K562 (cell line): ENCODE data around the gene TRIM65. TPM values are rescaled to one million over a fixed set of nuclear protein-coding genes. Genes with fewer than 3 reads are reported as not detected.

ENCODE experiments used
- ATAC-seq: fragments of 200-7000 bp; cut with Tn5 transposase; 3 replicates; pipeline ENCODE4 v1.9.1; 2020; ENCODE audit warnings: moderate library complexity
- BruUV-seq: library from RNA; stranded (reverse); fragments of 400-500 nt; replicated peaks from 2 replicates; lab custom pipeline; 2021; lab: Mats Ljungman, UMichigan
- CTCF ChIA-PET: fragments of 300-600 bp; formaldehyde crosslinking; extraction: SDS; loops from one replicate; lab custom pipeline; 2021; ENCODE audit warnings: low intra/inter-chr PET ratio; lab: Yijun Ruan, JAX
- POLR2A ChIA-PET: fragments of 300-600, 350-650 bp; sonication (Branson Sonifier 250); formaldehyde crosslinking; extraction: SDS; loops from one replicate; lab custom pipeline; 2021; ENCODE audit warnings: antibody characterized with exemption, inconsistent platforms; lab: Yijun Ruan, JAX
- DNase-seq, 4 experiments: peaks; one replicate each; pipeline versions ENCODE4 v3.0.0 to v3.0.0-alpha.2; 2011 to 2018; ENCODE audit warnings: low spot score in 3 of 4, mixed read lengths in 3 of 4; ENCODE audit errors: extremely low read depth in 1 of 4
- FAIRE-seq: peaks from 2 replicates; lab custom pipeline; 2011; peaks lifted over from hg19 to GRCh38; lab: Jason Lieb, UNC
- H2AFZ ChIP-seq: 2 replicates; pipeline ENCODE4 v1.6.0; 2011; ENCODE audit warnings: low read depth, low read length, control low read depth, inconsistent platforms
- H3K27ac ChIP-seq: fragments of 200-600 bp; 3 replicates; pipeline ENCODE4 v1.8.0; 2011; ENCODE audit warnings: low read depth, mild to moderate bottlenecking, control low read depth, inconsistent platforms, low read length, moderate library complexity, mixed read lengths; ENCODE audit errors: extremely low read depth
- H3K27me3 ChIP-seq, 2 experiments: fragments of 300-600 bp in 1 of 2; 2 replicates in 1 of 2; 3 replicates in 1 of 2; pipeline versions ENCODE4 v1.6.0 to v1.8.0; 2011; ENCODE audit warnings: inconsistent platforms in 2 of 2, low read length in 2 of 2, mild to moderate bottlenecking in 1 of 2, mixed read lengths in 1 of 2, moderate library complexity in 1 of 2; ENCODE audit not compliant: control insufficient read depth in 2 of 2, insufficient read depth in 2 of 2
- H3K36me3 ChIP-seq: fragments of 300-600 bp; 3 replicates; pipeline ENCODE4 v1.8.0; 2011; ENCODE audit warnings: mild to moderate bottlenecking, low read length, inconsistent platforms; ENCODE audit not compliant: control insufficient read depth, insufficient read depth
- H3K4me1 ChIP-seq, 2 experiments: fragments of 200-600 bp in 1 of 2; replicated peaks in 1 of 2; 2 replicates in 1 of 2; 3 replicates in 1 of 2; pipeline versions ENCODE4 v1.5.1 to v1.8.0; 2011; ENCODE audit warnings: inconsistent platforms in 2 of 2, low read length in 2 of 2, mild to moderate bottlenecking in 1 of 2, mixed read lengths in 1 of 2, moderate library complexity in 1 of 2; ENCODE audit not compliant: control insufficient read depth in 2 of 2, insufficient read depth in 2 of 2
- H3K4me2 ChIP-seq: 2 replicates; pipeline ENCODE4 v1.6.1; 2011; ENCODE audit warnings: low read length, control low read depth, inconsistent platforms, mixed read lengths; ENCODE audit not compliant: insufficient read depth
- H3K4me3 ChIP-seq: fragments of 200-600 bp; sonication (generic), shearing (Covaris generic); 2 replicates; pipeline ENCODE4 v1.5.1; 2016; ENCODE audit warnings: control low read depth, inconsistent platforms
- H3K79me2 ChIP-seq: fragments of 200-600 bp; 3 replicates; pipeline ENCODE4 v1.8.0; 2011; ENCODE audit warnings: low read length, inconsistent platforms; ENCODE audit not compliant: control insufficient read depth, insufficient read depth
- H3K9ac ChIP-seq, 2 experiments: 2 replicates each; pipeline versions ENCODE4 v1.6.0 to v1.6.1; 2011; ENCODE audit warnings: low read depth in 2 of 2, low read length in 2 of 2, control low read depth in 1 of 2, inconsistent platforms in 1 of 2, mild to moderate bottlenecking in 1 of 2, mixed read lengths in 1 of 2; ENCODE audit not compliant: insufficient read depth in 1 of 2
- H3K9me1 ChIP-seq: one replicate; pipeline ENCODE4 v1.6.0; 2011; ENCODE audit warnings: inconsistent platforms, mild to moderate bottlenecking, low read length, moderate library complexity; ENCODE audit not compliant: control insufficient read depth, insufficient read depth
- H3K9me3 ChIP-seq: replicated peaks from 2 replicates; pipeline ENCODE4 v1.5.1; 2011; ENCODE audit warnings: low read depth, low read length, inconsistent platforms; ENCODE audit not compliant: control insufficient read depth, insufficient read depth
- H4K20me1 ChIP-seq: replicated peaks from 2 replicates; pipeline ENCODE4 v1.6.1; 2011; ENCODE audit warnings: low read length, inconsistent platforms, mixed read lengths; ENCODE audit not compliant: control insufficient read depth, insufficient read depth
- ASH1L ChIP-seq: fragments of 450-650 bp; IDR thresholded peaks from 2 replicates; pipeline ENCODE4 v1.6.1; 2018; ENCODE audit warnings: borderline replicate concordance, mild to moderate bottlenecking, low read depth; ENCODE audit not compliant: partially characterized antibody
- DACH1 ChIP-seq: fragments of 450-650 bp; IDR thresholded peaks from 2 replicates; pipeline ENCODE4 v1.6.1; 2018; ENCODE audit not compliant: partially characterized antibody
- ESRRA ChIP-seq: fragments of 450-650 bp; IDR thresholded peaks from 2 replicates; pipeline ENCODE4 v1.6.1; 2014; ENCODE audit warnings: low read depth, mild to moderate bottlenecking, moderate library complexity, borderline replicate concordance
- HNRNPL ChIP-seq: fragments of 200-400 bp; formaldehyde crosslinking; IDR thresholded peaks from 2 replicates; pipeline ENCODE4 v1.6.1; 2017; ENCODE audit warnings: low read depth, mild to moderate bottlenecking, low read length
- MIER1 ChIP-seq: fragments of 450-650 bp; IDR thresholded peaks from 2 replicates; pipeline ENCODE4 v1.6.1; 2016; ENCODE audit warnings: antibody characterized with exemption, mild to moderate bottlenecking, low read depth
- POLR2G ChIP-seq: fragments of 200-400 bp; formaldehyde crosslinking; IDR thresholded peaks from 2 replicates; pipeline ENCODE4 v1.6.1; 2017; ENCODE audit warnings: low read depth, mild to moderate bottlenecking, antibody characterized with exemption, low read length, moderate library complexity
- SIRT6 ChIP-seq: IDR thresholded peaks from one replicate; pipeline ENCODE4 v1.6.1; 2012; ENCODE audit warnings: low read depth, mild to moderate bottlenecking, control low read depth, inconsistent platforms, low read length, moderate library complexity
- SREBF1 ChIP-seq: fragments of 150-350 bp; IDR thresholded peaks from 2 replicates; pipeline ENCODE4 v1.6.1; 2014; ENCODE audit warnings: antibody characterized with exemption, low read depth, low read length, borderline replicate concordance
- U2AF1 ChIP-seq: fragments of 200-400 bp; formaldehyde crosslinking; optimal IDR thresholded peaks from 2 replicates; pipeline ENCODE3; 2017; ENCODE audit warnings: mild to moderate bottlenecking, low read depth, low read length, moderate library complexity
- WHSC1 ChIP-seq: IDR thresholded peaks from one replicate; pipeline ENCODE4 v1.6.1; 2012; ENCODE audit warnings: low read length, control low read depth, inconsistent platforms
- ZFX ChIP-seq: sonication (generic); formaldehyde crosslinking; IDR thresholded peaks from 2 replicates; pipeline ENCODE4 v1.8.0; 2022; ENCODE audit warnings: mild to moderate bottlenecking, missing genetic modification reagents, moderate library complexity
- WGBS: fragments of 100-300 bp; shearing (Covaris generic); methylation state at CpG from one replicate; pipeline ENCODE4 v1.1.6; 2016; ENCODE audit warnings: low coverage, mixed read lengths; ENCODE audit not compliant: insufficient coverage; ENCODE audit errors: missing lambda C conversion rate; 5-methylcytosine and 5-hydroxymethylcytosine counted together
- in situ Hi-C: fragments of 300-500 bp; cut with MboI; formaldehyde crosslinking; loops from 4 replicates; pipeline ENCODE4 v1.15.0; 2018; ENCODE audit warnings: inconsistent platforms, mixed read lengths
- intact Hi-C: fragments of 100-400 bp; cut with micrococcal nuclease; formaldehyde crosslinking; loops from 2 replicates; pipeline ENCODE4 v1.14.2; 2022
- polyA plus RNA-seq, 8 experiments: library from polyadenylated mRNA; depleted of rRNA in 4 of 8; stranded (reverse) in 5 of 8; unstranded in 3 of 8; fragments of >200 nt; fragmentation: Nextera tagmentation in 2 of 8; fragmentation: Illumina TruSeq in 1 of 8; extraction: Ambion mirVana in 2 of 8; extraction: Trizol in 1 of 8; gene quantifications; 2 replicates each; pipeline versions ENCODE4 v1.2.1 to v1.2.3, GENCODE V29; 2011 to 2014; ENCODE audit warnings: inconsistent platforms in 1 of 8, missing spikeins in 1 of 8
- total RNA-seq, 7 experiments: library from RNA; depleted of rRNA in 6 of 7; stranded (reverse); fragments of >200 nt in 6 of 7; fragmentation: Illumina TruSeq in 2 of 7; extraction: Trizol in 2 of 7; gene quantifications; 2 replicates each; pipeline versions ENCODE4 v1.2.1 to v1.2.3, GENCODE V29; 2011 to 2021; ENCODE audit warnings: low replicate concordance in 1 of 7
- TF ChIP-seq, protein P1 (sequence below): fragments of 450-650 bp; IDR thresholded peaks from 2 replicates; pipeline ENCODE4 v1.6.1; 2017; ENCODE audit warnings: antibody characterized with exemption
- TF ChIP-seq, protein P2 (sequence below), 2 experiments: fragments of 450-650 bp in 1 of 2; sonication (generic) in 1 of 2; formaldehyde crosslinking in 1 of 2; IDR thresholded peaks in 1 of 2; conservative IDR thresholded peaks in 1 of 2; 2 replicates each; pipeline versions ENCODE4 v1.6.1 to v1.8.1; 2016 to 2023; ENCODE audit warnings: mild to moderate bottlenecking in 2 of 2, moderate library complexity in 2 of 2, inconsistent platforms in 1 of 2, missing genetic modification reagents in 1 of 2
- TF ChIP-seq, protein P3 (sequence below), 2 experiments: fragments of 450-650 bp; IDR thresholded peaks; 2 replicates each; pipeline ENCODE4 v1.6.1; 2018; ENCODE audit warnings: mild to moderate bottlenecking in 2 of 2, low read depth in 1 of 2; ENCODE audit not compliant: partially characterized antibody in 2 of 2

TRIM65 gene
- total and polyA plus RNA-seq, 9 of the 15 experiments (the other 6 are each of a cell fraction or from before 2014, with no cell fraction given), result 2.8 to 45.7 (median 22.9) TPM

DNA sequence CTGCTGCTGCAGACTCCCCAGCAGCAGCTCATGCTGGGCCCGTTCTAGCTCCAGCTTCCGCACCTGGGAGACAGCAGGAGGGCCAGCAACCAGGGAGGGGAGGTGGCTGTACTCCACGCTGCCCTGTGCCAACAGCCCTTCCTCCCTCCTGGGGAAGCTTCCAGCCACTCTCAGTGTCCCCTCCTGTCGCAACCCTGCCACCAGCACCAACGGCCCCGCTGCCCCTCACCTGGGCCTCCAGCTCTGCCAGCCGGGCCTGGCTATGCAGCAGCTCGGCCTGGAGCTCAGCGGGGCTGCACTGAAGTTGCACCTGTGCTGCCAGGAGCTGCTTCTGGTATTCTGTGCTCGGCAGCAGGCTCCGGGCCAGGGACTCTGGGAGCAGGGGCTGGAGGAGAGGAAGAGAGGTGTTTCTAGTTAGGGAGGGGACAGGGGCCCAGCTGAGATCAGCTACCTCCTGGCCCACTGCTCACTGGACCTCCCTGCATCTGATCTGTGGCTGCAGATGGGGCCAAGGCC, 23.4 kb upstream of the TRIM65 start:
- Histone ChIP-seq H3K36me3 (0 out of 3 replicates have a peak, but pooled peaks cover 3% of the 10 kb centered on the region), H3K9me1 (no peaks in the 10 kb centered on the region), H3K27me3 (no peaks in the 10 kb centered on the region), H4K20me1 (no peaks in the 10 kb centered on the region), H3K9me3 (no peaks in the 10 kb centered on the region), H3K4me1 (peaks cover 0 to 39% of the 10 kb centered on the region in 2 experiments; a peak in 2 of 5 replicates), H3K79me2 (no peaks in the 10 kb centered on the region), H2AFZ (no peak overlapping the region), H3K27ac (no peak overlapping the region), H3K4me2 (no peak overlapping the region), H3K9ac (peak overlapping the region in 1 of 2 experiments; percentile 71; a peak in 2 of 4 replicates), H3K4me3 (no peak overlapping the region)
- ChIA-PET POLR2A (interaction anchor here (0.6 to 1.8 kb wide), 6 partner anchors 9 to 134 kb away, joined by 3 to 7 read pairs (median 3); partner anchors contain the start of genes ACOX1, FBF1 and TEN1), CTCF (no interaction called here)
- DNase-seq (no peak), FAIRE-seq (no peak), ATAC-seq (no peak)
- WGBS, result 70% methylated on average over 11 of the region's 11 CpGs
- in situ Hi-C loops, result no loop called here
- BruUV-seq, result no TSS peak
- intact Hi-C loops, result no loop called here
- TF ChIP-seq, protein P1, sequence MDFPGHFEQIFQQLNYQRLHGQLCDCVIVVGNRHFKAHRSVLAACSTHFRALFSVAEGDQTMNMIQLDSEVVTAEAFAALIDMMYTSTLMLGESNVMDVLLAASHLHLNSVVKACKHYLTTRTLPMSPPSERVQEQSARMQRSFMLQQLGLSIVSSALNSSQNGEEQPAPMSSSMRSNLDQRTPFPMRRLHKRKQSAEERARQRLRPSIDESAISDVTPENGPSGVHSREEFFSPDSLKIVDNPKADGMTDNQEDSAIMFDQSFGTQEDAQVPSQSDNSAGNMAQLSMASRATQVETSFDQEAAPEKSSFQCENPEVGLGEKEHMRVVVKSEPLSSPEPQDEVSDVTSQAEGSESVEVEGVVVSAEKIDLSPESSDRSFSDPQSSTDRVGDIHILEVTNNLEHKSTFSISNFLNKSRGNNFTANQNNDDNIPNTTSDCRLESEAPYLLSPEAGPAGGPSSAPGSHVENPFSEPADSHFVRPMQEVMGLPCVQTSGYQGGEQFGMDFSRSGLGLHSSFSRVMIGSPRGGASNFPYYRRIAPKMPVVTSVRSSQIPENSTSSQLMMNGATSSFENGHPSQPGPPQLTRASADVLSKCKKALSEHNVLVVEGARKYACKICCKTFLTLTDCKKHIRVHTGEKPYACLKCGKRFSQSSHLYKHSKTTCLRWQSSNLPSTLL, result no peak
- TF ChIP-seq SIRT6, result no peak
- TF ChIP-seq WHSC1, result no peak
- no peak for TF ChIP-seq SREBF1
- TF ChIP-seq, protein P2, sequence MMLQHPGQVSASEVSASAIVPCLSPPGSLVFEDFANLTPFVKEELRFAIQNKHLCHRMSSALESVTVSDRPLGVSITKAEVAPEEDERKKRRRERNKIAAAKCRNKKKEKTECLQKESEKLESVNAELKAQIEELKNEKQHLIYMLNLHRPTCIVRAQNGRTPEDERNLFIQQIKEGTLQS (IDR thresholded peaks at IDR 0.05), result no peak
- TF ChIP-seq, protein P2 (CRISPR knock-in tag; conservative IDR thresholded peaks at IDR 0.05), result no peak
- TF ChIP-seq DACH1, result no peak
- no peak for TF ChIP-seq POLR2G
- no peak for TF ChIP-seq MIER1
- TF ChIP-seq ESRRA, result no peak
- TF ChIP-seq U2AF1, result no peak
- TF ChIP-seq ASH1L, result no peak
- TF ChIP-seq HNRNPL, result no peak
- TF ChIP-seq ZFX (CRISPR knock-in tag), result no peak
- TF ChIP-seq, protein P3, sequence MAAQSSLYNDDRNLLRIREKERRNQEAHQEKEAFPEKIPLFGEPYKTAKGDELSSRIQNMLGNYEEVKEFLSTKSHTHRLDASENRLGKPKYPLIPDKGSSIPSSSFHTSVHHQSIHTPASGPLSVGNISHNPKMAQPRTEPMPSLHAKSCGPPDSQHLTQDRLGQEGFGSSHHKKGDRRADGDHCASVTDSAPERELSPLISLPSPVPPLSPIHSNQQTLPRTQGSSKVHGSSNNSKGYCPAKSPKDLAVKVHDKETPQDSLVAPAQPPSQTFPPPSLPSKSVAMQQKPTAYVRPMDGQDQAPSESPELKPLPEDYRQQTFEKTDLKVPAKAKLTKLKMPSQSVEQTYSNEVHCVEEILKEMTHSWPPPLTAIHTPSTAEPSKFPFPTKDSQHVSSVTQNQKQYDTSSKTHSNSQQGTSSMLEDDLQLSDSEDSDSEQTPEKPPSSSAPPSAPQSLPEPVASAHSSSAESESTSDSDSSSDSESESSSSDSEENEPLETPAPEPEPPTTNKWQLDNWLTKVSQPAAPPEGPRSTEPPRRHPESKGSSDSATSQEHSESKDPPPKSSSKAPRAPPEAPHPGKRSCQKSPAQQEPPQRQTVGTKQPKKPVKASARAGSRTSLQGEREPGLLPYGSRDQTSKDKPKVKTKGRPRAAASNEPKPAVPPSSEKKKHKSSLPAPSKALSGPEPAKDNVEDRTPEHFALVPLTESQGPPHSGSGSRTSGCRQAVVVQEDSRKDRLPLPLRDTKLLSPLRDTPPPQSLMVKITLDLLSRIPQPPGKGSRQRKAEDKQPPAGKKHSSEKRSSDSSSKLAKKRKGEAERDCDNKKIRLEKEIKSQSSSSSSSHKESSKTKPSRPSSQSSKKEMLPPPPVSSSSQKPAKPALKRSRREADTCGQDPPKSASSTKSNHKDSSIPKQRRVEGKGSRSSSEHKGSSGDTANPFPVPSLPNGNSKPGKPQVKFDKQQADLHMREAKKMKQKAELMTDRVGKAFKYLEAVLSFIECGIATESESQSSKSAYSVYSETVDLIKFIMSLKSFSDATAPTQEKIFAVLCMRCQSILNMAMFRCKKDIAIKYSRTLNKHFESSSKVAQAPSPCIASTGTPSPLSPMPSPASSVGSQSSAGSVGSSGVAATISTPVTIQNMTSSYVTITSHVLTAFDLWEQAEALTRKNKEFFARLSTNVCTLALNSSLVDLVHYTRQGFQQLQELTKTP (IDR thresholded peaks at IDR 0.05; ENCODE audit: low read depth in 1 of 2, partially characterized antibody in 2 of 2), result no peak
